Activated T-cell treated with anti-CD3 and anti-CD28 coated beads, Interleukin-2, amount 50 U/mL, for 4 hours (primary cell): ENCODE results near the gene ASB2. TPM values are rescaled to one million over a fixed set of nuclear protein-coding genes. Genes with fewer than 3 reads are reported as not detected.

Source experiments
- ATAC-seq, 2 donors: fragments of 200-7000 bp; cut with Tn5 transposase; one replicate each; pipeline ENCODE4 v1.10.0; 2021
- DNase-seq: peaks from one replicate; pipeline ENCODE4 v3.0.0-alpha.2; 2020
- H3K27me3 Mint-ChIP-seq: one replicate; pipeline ENCODE4 v1.8.0; 2021; ENCODE audit warnings: low read depth, mixed read lengths
- H3K36me3 Mint-ChIP-seq: one replicate; pipeline ENCODE4 v1.8.0; 2022; ENCODE audit warnings: mixed read lengths; ENCODE audit not compliant: insufficient read depth
- H3K4me1 Mint-ChIP-seq: one replicate; pipeline ENCODE4 v1.8.0; 2021; ENCODE audit warnings: low read depth, mixed read lengths
- H3K4me3 Mint-ChIP-seq: one replicate; pipeline ENCODE4 v1.8.0; 2021; ENCODE audit warnings: mild to moderate bottlenecking, moderate library complexity, mixed read lengths
- H3K9me3 Mint-ChIP-seq: one replicate; pipeline ENCODE4 v1.8.0; 2021; ENCODE audit warnings: mixed read lengths
- total RNA-seq, 3 donors: library from RNA; stranded (reverse); gene quantifications; one replicate each; pipeline ENCODE4 v1.2.1, GENCODE V29; 2021

The ASB2 gene
- total RNA-seq, 3 donors from 2014 or later: 8.2 to 9.9 (median 9.8) TPM

DNA sequence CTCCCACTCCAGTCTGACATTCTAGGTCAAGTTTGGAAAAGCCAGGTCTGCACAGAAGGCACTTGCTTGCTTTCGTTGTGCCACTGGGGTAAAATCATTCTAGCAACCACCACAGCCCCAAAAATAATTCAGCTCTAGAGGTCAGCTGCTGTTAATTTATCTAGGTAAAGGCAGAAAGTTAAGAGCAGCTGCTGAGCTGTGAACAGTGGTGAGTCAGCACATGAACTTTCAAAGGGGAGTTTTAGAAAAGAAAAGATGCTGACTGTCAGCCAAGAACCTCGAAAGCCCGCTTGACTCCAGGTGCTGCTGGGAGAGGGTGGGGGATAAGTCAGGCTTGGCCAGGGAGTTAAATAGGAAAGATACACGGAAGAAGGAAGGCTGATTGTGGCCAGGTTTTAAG lies 33.4 kb upstream of the ASB2 start:
- Mint-ChIP-seq H3K4me3 (no peak overlapping the region), H3K36me3 (no peaks in the 10 kb centered on the region), H3K27me3 (peaks cover 9% of the 10 kb centered on the region), H3K9me3 (no peaks in the 10 kb centered on the region), H3K4me1 (peaks cover 44% of the 10 kb centered on the region)
- DNase-seq (no peak), ATAC-seq (peak; percentile 39 to 41)

DNA sequence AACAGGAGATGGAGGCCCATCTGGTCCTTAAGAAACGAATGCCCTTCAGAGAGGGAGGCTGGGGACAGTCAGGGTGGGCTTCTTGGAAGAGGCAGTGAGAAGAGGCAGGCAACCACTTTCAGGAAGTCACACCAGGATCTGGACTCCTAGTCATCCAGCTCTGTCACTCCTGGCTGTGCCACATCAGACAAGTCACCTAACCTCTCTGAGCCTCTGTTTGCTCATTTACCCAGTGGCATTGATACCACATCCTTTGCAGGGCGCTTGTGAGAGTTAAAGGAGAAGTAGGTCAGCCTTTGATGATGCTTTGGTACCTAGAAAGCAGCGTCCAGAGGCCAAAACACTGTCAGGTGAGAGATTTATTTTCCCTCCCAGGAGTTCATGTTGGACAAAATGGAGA lies 31.9 kb upstream of the ASB2 start:
- Mint-ChIP-seq H3K4me1 (peaks cover 42% of the 10 kb centered on the region), H3K36me3 (no peaks in the 10 kb centered on the region), H3K27me3 (peaks cover 10% of the 10 kb centered on the region), H3K9me3 (no peaks in the 10 kb centered on the region), H3K4me3 (no peak overlapping the region)
- peak in 1 of 2 donors; percentile 24 for ATAC-seq
- DNase-seq: no peak

DNA sequence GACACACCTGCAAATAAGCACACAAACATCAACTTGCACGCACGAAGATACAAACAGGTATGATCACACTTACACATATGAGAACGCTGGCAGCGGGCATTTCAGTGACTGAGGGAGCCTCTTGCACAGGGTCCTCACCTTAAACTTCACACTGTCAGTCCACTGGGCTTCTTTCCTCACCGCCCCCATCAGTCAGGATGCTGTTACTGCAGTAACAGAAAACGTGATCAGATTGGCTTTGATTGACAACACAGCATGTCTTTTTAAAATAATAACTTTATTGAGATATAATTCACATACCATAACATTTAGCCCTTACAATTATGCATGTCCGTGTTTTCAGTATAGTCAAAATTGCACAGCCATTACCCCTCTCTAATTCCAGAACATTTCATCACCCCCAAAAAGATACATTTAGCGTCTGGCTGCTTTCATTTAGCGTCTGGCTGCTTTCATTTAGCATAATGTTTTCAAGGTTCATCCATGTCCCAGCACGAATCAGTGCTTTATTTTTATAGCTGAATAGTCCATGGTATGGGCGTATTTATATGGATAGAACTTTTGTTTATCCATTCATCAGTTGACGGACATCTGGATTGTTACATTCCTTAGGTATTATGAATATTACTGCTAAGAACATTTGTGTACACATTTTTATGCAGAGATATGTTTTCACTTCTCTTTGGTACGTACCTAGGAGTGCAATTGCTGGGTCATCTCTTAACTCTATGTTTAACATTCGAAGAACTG lies 29.1 kb upstream of the ASB2 start:
- Mint-ChIP-seq H3K9me3 (no peaks in the 10 kb centered on the region), H3K36me3 (no peaks in the 10 kb centered on the region), H3K27me3 (peaks cover 16% of the 10 kb centered on the region), H3K4me3 (no peak overlapping the region), H3K4me1 (peaks cover 29% of the 10 kb centered on the region)
- no peak for ATAC-seq
- DNase-seq: no peak

DNA sequence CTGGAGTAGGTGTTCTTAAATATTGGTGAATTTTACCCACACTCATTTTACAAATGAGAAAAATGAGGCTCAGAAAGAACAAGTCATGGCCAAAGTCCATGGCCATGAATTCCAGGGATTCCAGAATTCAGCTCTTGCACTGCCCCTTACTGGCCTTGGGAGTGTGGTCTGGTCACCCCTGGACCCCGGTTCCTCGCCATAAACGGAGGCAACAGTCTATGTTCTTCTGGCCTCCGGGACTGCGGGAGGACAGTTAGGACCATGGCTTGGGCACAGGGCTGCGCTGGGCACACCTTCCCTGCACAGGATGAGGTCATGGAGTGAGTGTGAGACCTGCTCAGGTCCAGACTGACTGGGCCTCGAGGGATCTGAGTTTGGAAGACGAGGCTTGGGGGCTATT lies 27.6 kb upstream of the ASB2 start:
- H3K4me3 Mint-ChIP-seq: no peak overlapping the region
- H3K27me3 Mint-ChIP-seq: peaks cover 12% of the 10 kb centered on the region
- ATAC-seq: no peak
- DNase-seq: no peak
- H3K36me3 Mint-ChIP-seq: no peaks in the 10 kb centered on the region
- H3K9me3 Mint-ChIP-seq: no peaks in the 10 kb centered on the region
- peaks cover 17% of the 10 kb centered on the region for H3K4me1 Mint-ChIP-seq

DNA sequence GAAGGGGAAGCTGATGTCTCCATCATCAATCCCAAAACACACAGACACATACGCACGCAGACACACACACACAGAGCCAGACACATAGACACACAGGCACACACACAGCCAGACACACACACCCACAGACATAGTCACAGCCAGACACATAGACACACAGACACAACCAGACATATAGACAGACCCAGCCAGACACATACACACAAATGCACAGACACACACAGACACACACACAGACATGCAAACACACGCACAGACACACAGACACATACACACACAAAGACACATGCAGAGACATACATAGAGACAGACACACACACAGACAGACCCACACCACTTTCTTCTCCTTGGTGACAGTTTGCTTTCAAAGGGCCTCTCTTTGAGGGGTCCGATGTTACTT lies 27.0 kb upstream of the ASB2 start:
- Mint-ChIP-seq H3K4me3 (no peak overlapping the region), H3K9me3 (no peaks in the 10 kb centered on the region)

DNA sequence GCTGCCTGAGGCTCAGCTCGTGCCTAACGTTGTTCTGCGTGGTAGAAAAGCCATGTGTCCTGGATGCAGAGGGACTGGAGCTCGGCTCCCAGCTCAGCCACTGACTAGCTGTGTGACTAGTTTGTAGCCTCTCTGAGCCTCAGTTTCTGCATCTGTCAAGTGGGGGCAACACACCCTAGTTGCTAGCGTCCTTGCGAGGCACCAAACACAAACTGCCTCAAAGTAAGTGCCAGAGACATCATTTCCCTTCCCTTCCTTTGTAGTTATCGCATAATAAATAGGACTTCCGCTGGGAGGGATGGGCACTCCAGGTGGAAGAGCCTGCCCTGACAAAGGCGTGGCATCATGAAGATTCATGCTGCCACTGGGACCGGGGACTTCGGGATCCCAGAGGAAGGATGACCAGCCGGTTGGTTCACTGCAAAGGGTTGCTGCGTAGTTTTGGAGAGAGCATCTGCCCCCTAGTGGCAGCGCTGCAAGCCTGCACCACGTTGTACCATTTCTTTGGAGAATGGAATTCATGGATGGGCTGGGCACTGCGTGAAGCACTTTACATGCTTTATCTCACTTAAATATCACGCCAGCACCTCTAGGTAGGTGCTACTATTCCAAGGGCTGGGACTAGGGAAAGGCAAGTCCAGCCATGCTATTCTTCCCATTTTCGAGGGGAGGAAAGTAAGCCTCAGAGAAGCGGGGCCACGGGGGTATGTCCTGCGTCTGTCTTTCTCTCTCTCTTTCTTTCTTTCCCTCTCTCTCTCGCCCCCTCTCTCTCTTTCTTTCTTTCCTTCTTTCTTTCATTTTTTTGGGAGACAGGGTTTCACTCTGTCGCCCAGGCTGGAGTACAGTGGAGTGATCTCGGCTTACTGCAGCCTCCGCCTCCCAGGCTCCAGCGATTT lies 25.4 kb upstream of the ASB2 start:
- peaks cover 12% of the 10 kb centered on the region for H3K27me3 Mint-ChIP-seq
- H3K4me3 Mint-ChIP-seq: no peak overlapping the region
- peaks cover 6% of the 10 kb centered on the region for H3K4me1 Mint-ChIP-seq
- peak; percentile 57 for DNase-seq
- no peaks in the 10 kb centered on the region for H3K36me3 Mint-ChIP-seq
- ATAC-seq: peak; percentile 81
- H3K9me3 Mint-ChIP-seq: no peaks in the 10 kb centered on the region

More for the DNA sequence above, 27.0 kb upstream of the ASB2 start:
- H3K27me3 Mint-ChIP-seq: peaks cover 12% of the 10 kb centered on the region
- no peaks in the 10 kb centered on the region for H3K36me3 Mint-ChIP-seq
- DNase-seq (no peak), ATAC-seq (no peak)
- peaks cover 13% of the 10 kb centered on the region for H3K4me1 Mint-ChIP-seq

DNA sequence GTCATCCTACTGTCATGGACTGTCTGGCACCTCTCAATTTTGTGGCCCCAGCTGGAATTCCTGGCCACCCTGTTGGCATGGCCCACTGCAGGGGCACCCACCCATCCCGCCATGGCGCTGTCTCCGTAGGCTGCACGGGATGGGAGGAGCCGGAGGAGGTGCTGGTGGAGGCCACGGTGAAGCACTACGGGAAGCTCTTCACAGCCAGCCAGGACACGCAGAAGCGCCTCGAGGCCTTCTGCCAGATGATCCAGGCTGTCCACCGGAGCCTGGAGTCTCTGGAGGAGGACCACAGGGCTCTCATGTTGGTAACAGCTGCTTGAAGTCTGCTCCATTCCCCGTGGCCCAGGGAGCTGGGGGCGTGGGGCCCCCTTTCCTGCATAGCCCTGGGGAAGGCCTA lies 24.6 kb upstream of the ASB2 start:
- no peaks in the 10 kb centered on the region for H3K9me3 Mint-ChIP-seq
- H3K4me1 Mint-ChIP-seq: peaks cover 7% of the 10 kb centered on the region
- peaks cover 12% of the 10 kb centered on the region for H3K27me3 Mint-ChIP-seq
- no peak overlapping the region for H3K4me3 Mint-ChIP-seq
- DNase-seq (no peak), ATAC-seq (peak in 1 of 2 donors; percentile 5)
- H3K36me3 Mint-ChIP-seq: no peaks in the 10 kb centered on the region

DNA sequence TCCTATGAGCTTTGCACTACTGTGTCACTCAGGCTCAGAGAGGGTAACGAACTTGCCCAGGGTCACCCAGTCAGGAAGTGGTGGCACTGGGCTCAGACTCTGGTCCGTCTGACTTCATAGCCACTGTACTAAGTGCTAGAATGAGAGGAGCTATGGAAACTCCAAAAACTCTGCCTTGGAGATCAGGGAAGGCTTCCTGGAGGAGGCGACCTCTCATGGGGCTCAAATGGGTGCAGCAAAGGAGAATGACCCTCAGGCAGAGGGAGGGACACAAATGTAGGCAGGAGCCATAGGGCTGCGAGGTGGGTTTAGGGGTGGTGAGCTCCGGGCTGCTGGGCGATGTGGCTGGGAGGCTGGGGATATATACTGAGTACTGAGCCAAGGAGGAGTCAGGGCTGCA lies 23.9 kb upstream of the ASB2 start:
- DNase-seq (no peak), ATAC-seq (no peak)
- peaks cover 12% of the 10 kb centered on the region for H3K4me1 Mint-ChIP-seq
- H3K4me3 Mint-ChIP-seq: no peak overlapping the region
- peaks cover 15% of the 10 kb centered on the region for H3K27me3 Mint-ChIP-seq
- H3K9me3 Mint-ChIP-seq: no peaks in the 10 kb centered on the region
- H3K36me3 Mint-ChIP-seq: no peaks in the 10 kb centered on the region

DNA sequence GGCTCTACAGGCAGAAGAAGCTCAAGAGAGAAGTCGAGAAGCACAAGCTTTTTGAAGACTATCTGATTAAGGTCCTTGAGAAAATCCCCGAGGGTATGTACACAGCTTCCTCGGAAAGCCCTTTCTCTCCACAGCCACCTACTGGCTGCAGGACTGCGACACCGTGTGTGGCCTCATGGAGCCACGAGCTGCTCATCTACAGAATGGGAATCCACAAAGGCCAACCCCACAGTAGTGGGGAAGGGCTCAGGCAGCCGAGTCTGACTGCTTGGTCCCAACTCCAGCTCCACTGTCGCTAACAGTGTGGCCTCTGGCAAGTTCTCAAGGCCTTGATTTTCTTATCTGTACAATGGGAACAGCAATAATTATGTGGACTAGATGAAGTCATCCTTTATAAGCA lies 23.2 kb upstream of the ASB2 start:
- peaks cover 16% of the 10 kb centered on the region for H3K4me1 Mint-ChIP-seq
- DNase-seq (no peak), ATAC-seq (no peak)
- H3K27me3 Mint-ChIP-seq: peaks cover 8% of the 10 kb centered on the region
- no peaks in the 10 kb centered on the region for H3K9me3 Mint-ChIP-seq
- no peaks in the 10 kb centered on the region for H3K36me3 Mint-ChIP-seq
- H3K4me3 Mint-ChIP-seq: no peak overlapping the region

DNA sequence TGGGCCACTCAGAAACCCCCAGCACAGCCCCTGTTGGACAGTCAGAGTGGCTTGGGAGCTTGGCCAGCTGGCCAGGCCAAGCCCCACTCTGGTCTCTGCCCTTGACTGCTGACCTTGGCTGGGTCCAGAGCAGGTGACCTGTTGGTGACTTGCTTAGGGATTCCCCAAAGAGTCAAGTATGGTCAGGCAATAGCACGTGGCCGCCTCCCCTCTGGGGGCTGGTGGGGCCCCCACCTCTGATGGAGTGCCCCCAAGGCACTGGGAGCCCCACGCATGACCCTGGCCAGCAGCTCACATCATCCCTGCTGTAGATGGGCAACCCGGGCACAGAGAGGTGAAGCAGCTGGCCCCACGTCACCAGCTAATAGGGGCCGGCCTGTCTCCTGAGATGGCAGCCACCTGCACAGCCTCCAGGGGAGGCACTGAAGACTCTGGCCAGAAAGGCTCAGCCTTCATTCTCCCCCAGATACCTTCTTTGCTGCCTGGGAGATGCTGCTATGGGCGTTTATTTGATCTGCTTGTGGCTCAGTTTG lies 22.6 kb upstream of the ASB2 start:
- Mint-ChIP-seq H3K4me1 (peaks cover 16% of the 10 kb centered on the region), H3K27me3 (peaks cover 8% of the 10 kb centered on the region), H3K36me3 (no peaks in the 10 kb centered on the region), H3K4me3 (no peak overlapping the region), H3K9me3 (no peaks in the 10 kb centered on the region)
- DNase-seq (no peak), ATAC-seq (no peak)

DNA sequence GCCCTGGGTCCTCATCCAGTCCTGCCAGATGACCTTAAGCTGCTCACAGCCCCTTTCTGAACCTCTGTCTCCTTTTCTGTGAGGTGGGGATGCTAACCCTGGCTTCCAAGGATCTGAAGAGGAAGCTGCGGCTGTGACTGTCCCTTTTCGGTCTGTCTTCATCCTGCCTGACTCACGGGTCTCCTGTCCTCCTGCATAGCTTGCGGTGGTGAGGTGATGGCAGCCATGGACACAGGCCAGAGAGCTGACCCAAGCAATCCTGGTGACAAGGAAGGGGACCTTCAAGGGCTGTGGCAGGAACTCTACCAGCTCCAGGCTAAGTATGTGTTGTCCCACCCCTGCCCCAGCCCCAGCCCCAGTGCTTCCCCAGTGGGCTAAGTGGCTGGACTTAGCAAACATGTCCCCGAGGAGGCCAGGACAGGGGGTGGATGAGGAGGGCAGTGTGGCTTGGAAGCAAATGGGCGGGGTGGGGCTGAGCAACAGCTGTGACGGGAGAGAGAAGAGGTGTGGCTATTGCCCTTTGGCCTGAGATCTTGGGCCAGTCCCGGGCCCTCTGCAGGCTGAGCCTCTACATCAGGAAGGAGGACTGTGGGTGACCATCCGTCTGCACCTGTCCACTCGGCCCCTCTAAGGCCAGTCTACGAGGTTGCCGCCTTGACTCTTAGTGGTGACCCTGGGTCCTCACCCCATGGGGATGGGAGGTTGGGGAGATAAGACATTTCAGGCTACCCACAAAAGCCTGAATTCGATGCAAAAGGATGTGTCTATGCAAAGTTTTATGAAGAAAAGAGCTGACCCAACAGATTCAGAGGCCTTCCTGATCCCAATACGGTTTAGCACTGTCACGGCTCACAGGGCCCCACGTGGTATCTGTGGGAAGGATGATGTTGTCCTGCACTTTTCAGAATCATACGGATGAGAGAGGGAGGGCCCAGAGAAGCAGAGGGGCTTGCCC lies 21.8 kb upstream of the ASB2 start:
- peaks cover 8% of the 10 kb centered on the region for H3K27me3 Mint-ChIP-seq
- H3K4me3 Mint-ChIP-seq: no peak overlapping the region
- no peaks in the 10 kb centered on the region for H3K36me3 Mint-ChIP-seq
- no peak for DNase-seq
- no peaks in the 10 kb centered on the region for H3K9me3 Mint-ChIP-seq
- no peak for ATAC-seq
- H3K4me1 Mint-ChIP-seq: peaks cover 16% of the 10 kb centered on the region

DNA sequence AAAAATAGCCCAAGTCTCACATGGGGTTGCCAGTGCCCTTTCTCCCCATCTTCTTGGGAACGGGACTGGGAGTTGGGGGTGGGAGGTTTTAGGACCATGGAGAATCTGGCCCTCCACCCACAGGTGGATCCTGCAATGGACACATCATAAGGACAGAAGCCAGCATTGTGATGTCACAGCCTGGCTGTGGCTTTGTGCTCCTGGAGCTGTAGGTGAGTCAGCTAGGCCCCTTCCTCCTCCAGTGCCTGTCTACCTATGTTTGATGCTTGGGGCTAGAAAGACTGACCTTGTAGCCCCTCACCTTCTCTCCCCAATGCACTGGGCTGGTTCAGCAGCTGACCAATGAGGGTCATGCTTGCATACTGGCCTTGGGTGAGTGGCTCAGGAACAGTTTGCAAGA lies 20.7 kb upstream of the ASB2 start, which contains the start of gene CCDC197:
CCDC197 (plus strand) TSS at position 220 of the 400 bp plus-strand sequence. CDS start 831 bp downstream, outside the sequence.
- Mint-ChIP-seq H3K4me3 (no peak within 1 kb of the TSS), H3K36me3 (no peaks in the 10 kb centered on the region), H3K4me1 (peaks cover 16% of the 10 kb centered on the region), H3K9me3 (no peaks in the 10 kb centered on the region), H3K27me3 (peaks cover 8% of the 10 kb centered on the region)
- ATAC-seq: no peak
- DNase-seq: no peak

DNA sequence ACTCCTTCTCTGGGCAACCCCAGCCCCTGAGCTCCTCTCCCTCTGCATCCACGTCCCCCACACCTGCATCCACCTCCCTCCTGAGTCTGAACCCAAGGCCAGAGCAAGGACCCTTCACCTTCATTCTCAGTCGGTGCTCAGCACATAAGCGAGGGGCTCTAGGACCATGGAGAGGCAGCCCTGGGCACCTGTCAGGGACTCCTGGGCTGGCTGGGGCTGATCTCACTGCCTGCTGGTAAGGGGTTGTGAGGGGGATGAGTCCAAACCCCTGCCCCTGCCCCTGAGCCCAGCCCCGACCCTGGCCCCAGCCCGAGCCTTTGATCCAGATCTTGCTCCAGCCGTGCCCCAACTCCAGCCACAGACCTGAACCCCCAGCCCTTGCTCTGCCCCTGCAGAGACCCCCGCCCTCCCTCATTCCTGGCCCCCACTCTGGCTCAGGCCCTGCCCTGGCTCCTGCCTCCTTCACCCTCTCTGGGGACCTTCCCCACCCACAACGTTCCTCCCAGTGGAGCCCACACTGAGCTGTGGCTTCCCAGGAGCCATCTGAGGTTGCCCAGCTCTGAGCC lies 19.8 kb upstream of the ASB2 start:
- DNase-seq: no peak
- H3K4me1 Mint-ChIP-seq: peaks cover 11% of the 10 kb centered on the region
- peaks cover 3% of the 10 kb centered on the region for H3K27me3 Mint-ChIP-seq
- no peaks in the 10 kb centered on the region for H3K9me3 Mint-ChIP-seq
- H3K4me3 Mint-ChIP-seq: no peak overlapping the region
- no peak for ATAC-seq
- no peaks in the 10 kb centered on the region for H3K36me3 Mint-ChIP-seq
